HAP-1 (cell line): ENCODE measurements around the gene PPM1N.
A peak's percentile ranks its signal among the peaks of the same experiment; 100 is the strongest.

Source experiments
- DNase-seq, 2 experiments: peaks; one replicate each; pipeline ENCODE4 v3.0.0-alpha.2; 2016 to 2020; ENCODE audit warnings: low spot score in 2 of 2
- H3K27me3 ChIP-seq: fragments of 250-450 bp; sonication (Bioruptor Pico); 2 replicates; pipeline ENCODE4 v1.5.1; 2020; ENCODE audit warnings: low read depth, mild to moderate bottlenecking, moderate library complexity
- H3K36me3 ChIP-seq: fragments of 250-450 bp; sonication (Bioruptor Pico); replicated peaks from 2 replicates; pipeline ENCODE4 v1.5.1; 2020; ENCODE audit warnings: mild to moderate bottlenecking
- H3K4me1 ChIP-seq: fragments of 250-450 bp; sonication (Bioruptor Pico); 2 replicates; pipeline ENCODE4 v1.5.1; 2020; ENCODE audit warnings: mild to moderate bottlenecking
- H3K4me3 ChIP-seq: fragments of 250-450 bp; sonication (Bioruptor Pico); 2 replicates; pipeline ENCODE4 v1.5.1; 2020; ENCODE audit warnings: mild to moderate bottlenecking, moderate library complexity
- H3K9me3 ChIP-seq: fragments of 250-450 bp; sonication (Bioruptor Pico); 2 replicates; pipeline ENCODE4 v1.5.1; 2020; ENCODE audit warnings: mild to moderate bottlenecking, moderate library complexity
- in situ Hi-C: fragments of 300-500 bp; cut with MboI; formaldehyde crosslinking; loops from 3 replicates; pipeline ENCODE4 v1.14.3; 2020; ENCODE audit warnings: low sequenced_read_pairs, inconsistent platforms, mixed read lengths

Gene PPM1N

GRCh38 chr19:45527731-45528130, 29.5 kb downstream of the PPM1N start:
- no peak for DNase-seq
- peaks cover 35% of the 10 kb centered on the region for H3K36me3 ChIP-seq
- H3K9me3 ChIP-seq = no peaks in the 10 kb centered on the region
- no peak overlapping the region for H3K4me3 ChIP-seq
- no peaks in the 10 kb centered on the region for H3K27me3 ChIP-seq
- in situ Hi-C loops = no loop called here
- no peaks in the 10 kb centered on the region for H3K4me1 ChIP-seq

- Histone ChIP-seq H3K4me1 (no peaks in the 10 kb centered on the region), H3K9me3 (no peaks in the 10 kb centered on the region), H3K27me3 (no peaks in the 10 kb centered on the region), H3K36me3 (peaks cover 35% of the 10 kb centered on the region), H3K4me3 (no peak overlapping the region)
- in situ Hi-C loops = no loop called here
- DNase-seq = peak in 1 of 2 experiments; percentile 26
Observed at GRCh38 chr19:45528149-45528743, 30.0 kb downstream of the PPM1N start.

- Histone ChIP-seq H3K4me3 (no peak overlapping the region), H3K27me3 (no peaks in the 10 kb centered on the region), H3K36me3 (peaks cover 35% of the 10 kb centered on the region), H3K4me1 (no peaks in the 10 kb centered on the region), H3K9me3 (no peaks in the 10 kb centered on the region)
- DNase-seq = peak in 1 of 2 experiments; percentile 35
- in situ Hi-C loops = no loop called here
Observed at GRCh38 chr19:45528744-45529419, 30.6 kb downstream of the PPM1N start.

- H3K4me3 ChIP-seq = no peak overlapping the region
- H3K4me1 ChIP-seq = no peaks in the 10 kb centered on the region
- in situ Hi-C loops = no loop called here
- H3K36me3 ChIP-seq = peaks cover 29% of the 10 kb centered on the region
- H3K27me3 ChIP-seq = no peaks in the 10 kb centered on the region
- H3K9me3 ChIP-seq = no peaks in the 10 kb centered on the region
- DNase-seq = no peak
Observed at GRCh38 chr19:45529420-45529785, 31.2 kb downstream of the PPM1N start.

GRCh38 chr19:45531349-45531748, 33.1 kb downstream of the PPM1N start:
- in situ Hi-C loops = no loop called here
- Histone ChIP-seq H3K36me3 (peaks cover 14% of the 10 kb centered on the region), H3K4me3 (no peak overlapping the region), H3K9me3 (no peaks in the 10 kb centered on the region), H3K27me3 (no peaks in the 10 kb centered on the region), H3K4me1 (no peaks in the 10 kb centered on the region)
- DNase-seq = no peak

GRCh38 chr19:45539459-45539858, 41.2 kb downstream of the PPM1N start:
- no peak for DNase-seq
- H3K27me3 ChIP-seq = no peaks in the 10 kb centered on the region
- H3K9me3 ChIP-seq = no peaks in the 10 kb centered on the region; the same call in 1 of the 2 replicates
- 0 out of 2 replicates have a peak, but pooled peaks cover 4% of the 10 kb centered on the region for H3K4me1 ChIP-seq
- no peak overlapping the region for H3K4me3 ChIP-seq
- in situ Hi-C loops = no loop called here
- no peaks in the 10 kb centered on the region for H3K36me3 ChIP-seq

- Histone ChIP-seq H3K27me3 (no peaks in the 10 kb centered on the region), H3K9me3 (no peaks in the 10 kb centered on the region), H3K36me3 (no peaks in the 10 kb centered on the region), H3K4me3 (no peak overlapping the region), H3K4me1 (0 out of 2 replicates have a peak, but pooled peaks cover 4% of the 10 kb centered on the region)
- in situ Hi-C loops = no loop called here
- no peak for DNase-seq
Observed at GRCh38 chr19:45542234-45542668, 44.0 kb downstream of the PPM1N start.

GRCh38 chr19:45547211-45547770, 49.0 kb downstream of the PPM1N start:
- no peak overlapping the region for H3K4me3 ChIP-seq
- no peak for DNase-seq
- no peaks in the 10 kb centered on the region for H3K27me3 ChIP-seq
- H3K4me1 ChIP-seq = 0 out of 2 replicates have a peak, but pooled peaks cover 4% of the 10 kb centered on the region
- no peaks in the 10 kb centered on the region for H3K36me3 ChIP-seq
- in situ Hi-C loops = no loop called here
- no peaks in the 10 kb centered on the region for H3K9me3 ChIP-seq

- Histone ChIP-seq H3K27me3 (no peaks in the 10 kb centered on the region), H3K36me3 (no peaks in the 10 kb centered on the region), H3K4me1 (0 out of 2 replicates have a peak, but pooled peaks cover 4% of the 10 kb centered on the region), H3K9me3 (no peaks in the 10 kb centered on the region), H3K4me3 (no peak overlapping the region)
- in situ Hi-C loops = no loop called here
- DNase-seq = peak; percentile 42 to 70
Observed at GRCh38 chr19:45547965-45548609, 49.8 kb downstream of the PPM1N start.
